Measurements from ENCODE around the gene CASK.
A peak's percentile ranks its signal among the peaks of the same experiment; 100 is the strongest.

CASK gene

DNA sequence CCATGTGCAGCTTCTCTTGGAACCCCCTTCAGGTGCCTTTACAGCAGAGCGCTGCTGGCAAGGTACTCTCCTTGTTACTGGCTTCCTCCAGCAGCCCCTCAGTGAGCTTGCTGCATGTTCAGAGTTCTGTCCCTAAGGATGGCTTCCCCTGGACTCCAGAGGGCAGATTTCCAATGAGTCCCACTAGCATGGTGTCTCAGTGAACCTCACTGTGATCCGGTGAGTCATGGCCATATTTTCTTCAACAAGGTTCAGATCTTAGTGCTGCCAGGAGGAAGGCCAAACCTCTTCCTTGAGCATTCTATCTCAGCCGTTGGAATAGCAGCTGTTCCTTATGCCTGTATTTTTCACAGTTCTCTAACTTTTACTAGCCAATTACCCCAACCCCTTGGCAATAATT is 98.8 kb downstream of the CASK start:
- DNase-seq = peak; percentile 69

- no peak for DNase-seq
These were observed 100.0 kb downstream of the CASK start for GRCh38 chrX:41823402-41823801.

- no peak for DNase-seq
These were observed 100.5 kb downstream of the CASK start for GRCh38 chrX:41822892-41823291.

DNA sequence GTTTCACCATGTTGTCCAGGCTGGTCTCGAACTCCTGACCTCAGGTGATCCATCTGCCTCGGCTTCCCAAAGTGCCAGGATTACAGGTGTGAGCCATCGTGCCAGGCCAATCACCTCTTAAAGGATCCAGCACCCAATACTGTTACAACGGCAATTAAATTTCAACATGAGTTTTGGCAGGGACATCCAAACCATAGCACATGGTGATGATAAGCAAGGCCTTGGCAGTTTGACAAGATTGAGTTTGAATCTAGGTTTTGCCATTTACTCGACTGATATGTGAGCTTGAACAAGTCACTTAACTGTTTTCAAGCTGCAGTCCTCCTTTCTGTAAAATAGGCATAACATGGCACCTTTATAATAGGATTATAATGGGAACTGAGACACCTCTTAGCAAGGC is 115.3 kb downstream of the CASK start:
- DNase-seq = no peak

- DNase-seq = no peak
These were observed 120.4 kb downstream of the CASK start for GRCh38 chrX:41802958-41803357.

GRCh38 chrX:41799661-41800060 is 123.7 kb downstream of the CASK start:
- DNase-seq = no peak

GRCh38 chrX:41796577-41796976 is 126.8 kb downstream of the CASK start:
- DNase-seq = no peak

DNA sequence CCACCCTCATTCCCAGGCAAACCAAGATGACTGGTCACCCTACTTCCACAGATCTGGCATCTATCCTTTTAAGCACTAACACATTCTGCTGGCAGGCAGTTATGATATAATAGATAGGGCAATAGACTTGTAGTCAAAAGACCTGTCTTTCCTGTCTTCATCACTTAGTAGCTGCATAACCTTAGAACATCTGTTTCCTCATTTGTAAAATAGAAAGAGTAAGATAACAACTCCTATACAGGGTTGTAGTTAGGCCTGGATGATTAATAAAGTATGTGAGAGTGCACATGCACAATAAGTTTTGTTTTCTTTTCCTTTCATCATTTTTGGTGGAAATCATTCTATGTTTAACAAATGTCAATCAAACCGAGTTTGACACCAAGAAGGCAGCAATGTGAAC is 127.3 kb downstream of the CASK start:
- DNase-seq = no peak

DNA sequence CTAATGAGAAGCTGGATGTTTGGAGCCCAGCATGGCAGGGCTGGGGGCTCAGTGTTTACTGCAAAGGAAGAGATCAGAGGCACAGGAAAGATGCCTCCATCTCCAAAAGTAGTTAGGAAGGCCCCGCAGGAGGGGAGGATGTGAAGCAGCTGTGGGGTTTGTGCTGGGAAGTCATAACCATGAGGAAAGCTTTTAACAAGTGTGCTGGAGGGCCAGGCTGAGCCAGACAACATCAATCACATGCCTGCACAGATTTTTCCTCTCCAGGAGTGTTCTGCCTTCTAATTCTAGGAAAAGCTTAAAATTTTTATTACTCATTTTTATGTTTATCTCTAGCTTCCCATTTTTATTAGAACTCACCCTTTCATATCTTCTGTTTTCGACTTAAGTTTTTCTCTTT is 134.0 kb downstream of the CASK start:
- DNase-seq = no peak

DNA sequence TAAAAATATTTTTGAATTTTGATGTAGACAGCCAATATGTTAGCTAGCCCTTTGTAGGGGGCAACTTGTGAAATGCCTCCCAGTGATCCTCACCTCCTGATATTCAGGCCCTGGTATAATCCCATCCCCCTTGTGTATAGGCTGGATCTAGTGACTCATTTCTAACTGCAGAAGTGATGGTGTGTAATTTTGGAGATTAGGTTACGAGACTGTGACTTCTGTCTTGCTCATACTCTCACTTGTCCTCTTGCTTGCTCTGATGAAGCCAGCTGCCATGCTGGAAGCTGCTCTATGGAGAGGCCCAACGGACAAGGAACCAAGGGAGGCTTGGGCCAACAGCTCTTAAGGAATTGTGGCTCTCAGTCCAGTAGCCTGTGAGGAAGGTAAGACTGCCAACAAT is 137.7 kb downstream of the CASK start:
- peak; percentile 13 for DNase-seq

DNA sequence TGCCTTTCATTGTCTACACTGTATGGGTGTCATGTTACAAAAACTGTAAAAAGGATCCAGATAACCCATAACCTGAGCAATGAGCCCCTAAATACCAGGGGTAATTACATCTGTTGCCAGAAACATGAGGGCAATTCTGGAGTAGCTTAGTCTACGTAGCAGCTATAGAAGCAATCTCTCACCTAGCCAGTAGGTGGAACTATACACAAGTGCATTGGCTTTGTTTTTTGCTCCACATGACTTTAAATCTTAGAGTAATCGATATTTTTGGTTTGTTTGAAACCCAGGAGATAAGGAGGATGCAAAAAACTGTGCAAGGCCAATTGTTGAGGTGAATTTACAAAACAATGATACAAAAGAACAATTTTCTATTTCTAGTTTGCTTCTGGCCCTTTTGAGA is 141.9 kb downstream of the CASK start:
- DNase-seq = peak; percentile 21

GRCh38 chrX:41779941-41780340 is 143.4 kb downstream of the CASK start:
- no peak for DNase-seq

DNA sequence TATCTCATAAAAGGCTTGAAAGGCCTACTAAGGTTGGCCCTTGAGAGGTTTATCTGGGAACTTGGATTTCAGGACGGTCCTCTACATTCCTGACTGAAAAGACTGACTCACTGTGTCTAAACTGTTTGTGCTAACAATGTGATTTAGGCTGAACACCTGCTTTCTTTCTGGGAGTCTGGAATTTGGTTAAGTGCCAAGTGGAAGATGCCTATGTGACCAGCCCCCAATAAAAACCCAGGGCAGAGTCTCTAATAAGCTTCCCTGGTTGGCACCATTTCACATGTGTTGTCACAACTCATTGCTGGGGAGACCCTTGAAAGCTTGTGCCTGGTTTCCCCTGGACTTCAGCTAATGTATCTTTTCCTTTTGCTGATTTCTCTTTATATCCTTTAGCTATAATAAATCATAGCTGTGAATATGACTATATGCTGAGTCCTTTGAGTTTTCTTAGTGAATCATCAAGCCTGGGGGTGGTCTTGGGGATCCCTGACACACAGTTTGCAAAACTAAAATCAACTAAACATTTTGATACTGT is 144.3 kb downstream of the CASK start:
- peak; percentile 74 for DNase-seq

DNA sequence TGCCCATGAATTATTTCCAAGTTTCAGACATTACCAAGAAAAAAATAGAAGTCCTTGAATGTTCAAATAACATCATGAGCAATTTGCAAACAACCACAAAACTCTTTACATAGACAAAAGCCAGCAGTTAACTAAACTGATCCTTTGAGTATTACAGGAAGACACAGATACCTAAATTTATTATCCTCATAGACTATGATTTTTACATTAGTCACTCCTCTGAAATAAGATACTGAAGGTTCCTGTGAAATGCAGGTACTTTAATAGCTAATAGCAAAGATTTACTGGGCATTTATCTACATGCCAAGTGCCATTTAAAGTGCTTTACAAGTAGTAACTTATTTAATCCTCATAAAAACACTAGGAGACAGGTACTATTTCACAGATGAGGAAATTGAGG is 161.7 kb downstream of the CASK start:
- no peak for DNase-seq

DNA sequence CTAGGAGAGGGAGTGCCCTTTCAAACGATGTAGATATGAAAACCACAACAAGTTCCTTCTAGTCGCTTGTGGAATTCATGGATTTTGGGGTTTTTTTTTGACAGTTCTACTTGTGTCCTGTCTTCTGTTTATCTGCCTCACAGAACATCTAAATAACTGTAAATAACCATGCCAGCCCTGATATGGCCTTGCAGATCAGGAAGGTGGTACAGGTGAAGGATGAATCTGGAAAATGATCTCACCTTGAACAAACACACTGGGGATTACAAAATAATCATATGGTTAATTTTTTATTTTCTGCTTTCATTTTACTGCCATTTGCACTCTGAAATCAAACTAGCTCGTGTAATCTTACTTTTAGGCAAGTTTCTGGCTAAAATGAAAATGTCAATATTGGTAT is 162.2 kb downstream of the CASK start:
- DNase-seq = no peak

- DNase-seq = peak; percentile 20
These were observed 163.5 kb downstream of the CASK start for GRCh38 chrX:41759817-41760216.

DNA sequence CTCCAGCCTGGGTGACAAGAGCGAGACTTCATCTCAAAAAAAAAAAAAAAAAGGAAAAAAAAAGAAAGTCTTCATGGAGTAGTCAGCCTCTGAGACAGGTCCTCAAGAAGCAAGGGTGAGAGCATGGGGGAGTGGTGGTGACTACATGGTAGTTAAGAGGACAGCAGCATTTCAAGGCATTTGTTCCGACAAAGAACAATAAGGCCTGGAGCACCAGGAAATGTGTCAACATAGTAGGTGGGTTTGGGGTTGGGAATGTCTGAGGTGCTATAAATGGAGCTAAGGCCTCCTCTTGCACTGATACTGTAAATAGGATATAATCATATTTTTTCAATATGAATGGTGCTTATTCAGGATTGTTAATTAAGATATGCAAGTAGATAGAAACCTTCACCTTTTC is 165.0 kb downstream of the CASK start:
- DNase-seq = no peak

GRCh38 chrX:41750716-41751115 is 172.6 kb downstream of the CASK start:
- DNase-seq = no peak

GRCh38 chrX:41739871-41740270 is 183.5 kb downstream of the CASK start:
- DNase-seq = no peak

DNA sequence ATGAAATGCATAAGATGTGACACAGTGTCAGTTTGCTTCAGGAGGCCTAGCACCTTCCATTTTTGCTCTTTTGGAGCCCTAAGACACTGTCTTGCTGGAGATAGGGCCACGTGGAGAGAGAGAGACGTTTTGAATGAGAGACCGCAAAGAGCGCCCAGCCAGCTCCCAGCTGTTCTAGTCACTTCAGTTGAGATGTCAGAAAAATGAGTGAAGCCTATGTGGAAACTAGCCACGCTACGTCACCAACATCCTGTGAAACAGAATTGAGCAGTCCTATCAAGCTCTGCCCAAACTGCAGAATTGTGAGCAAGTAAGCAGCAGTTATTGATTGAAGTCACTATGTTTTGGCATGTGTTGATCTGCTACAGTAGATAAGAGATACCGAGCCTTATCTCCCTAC is 186.3 kb downstream of the CASK start:
- DNase-seq = no peak

DNA sequence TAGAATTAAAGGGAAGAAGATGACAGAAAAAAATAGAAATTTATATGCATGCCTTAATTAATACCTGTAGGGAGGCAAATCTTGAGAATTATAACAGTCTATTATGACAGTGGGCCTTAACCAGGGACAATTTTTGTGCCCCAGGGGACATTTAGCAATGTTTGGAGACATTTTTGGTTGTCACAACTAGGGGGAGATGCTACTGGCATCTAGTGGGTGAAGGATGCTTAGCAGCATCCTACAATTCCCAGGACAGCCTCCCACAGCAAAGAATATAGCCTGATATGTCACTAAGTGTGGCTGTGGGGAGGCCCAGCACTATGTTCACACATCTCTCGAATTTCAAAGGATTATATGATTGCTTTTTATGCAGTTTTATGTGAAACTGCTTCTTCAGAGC is 188.8 kb downstream of the CASK start:
- peak; percentile 10 for DNase-seq

DNA sequence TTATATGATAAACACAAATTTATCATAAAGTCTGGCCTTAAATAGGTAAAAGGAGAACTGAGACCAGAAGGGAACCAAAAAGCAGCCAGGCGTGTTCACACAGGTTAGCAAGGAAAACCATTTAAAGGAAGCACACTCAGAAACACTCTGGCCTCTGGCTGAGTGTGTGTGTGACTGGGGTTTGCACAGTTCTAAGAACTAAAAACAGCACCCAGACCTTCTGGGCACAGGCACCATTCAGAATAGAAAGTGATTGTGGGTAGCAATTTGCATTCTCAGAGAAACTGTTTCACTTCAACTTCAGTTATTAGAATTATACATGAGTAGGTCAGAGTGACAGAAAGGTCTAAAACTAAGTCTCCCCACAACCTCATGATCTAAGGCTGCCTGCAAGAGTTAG is 189.4 kb downstream of the CASK start:
- no peak for DNase-seq

GRCh38 chrX:41732260-41732659 is 191.1 kb downstream of the CASK start:
- no peak for DNase-seq

DNA sequence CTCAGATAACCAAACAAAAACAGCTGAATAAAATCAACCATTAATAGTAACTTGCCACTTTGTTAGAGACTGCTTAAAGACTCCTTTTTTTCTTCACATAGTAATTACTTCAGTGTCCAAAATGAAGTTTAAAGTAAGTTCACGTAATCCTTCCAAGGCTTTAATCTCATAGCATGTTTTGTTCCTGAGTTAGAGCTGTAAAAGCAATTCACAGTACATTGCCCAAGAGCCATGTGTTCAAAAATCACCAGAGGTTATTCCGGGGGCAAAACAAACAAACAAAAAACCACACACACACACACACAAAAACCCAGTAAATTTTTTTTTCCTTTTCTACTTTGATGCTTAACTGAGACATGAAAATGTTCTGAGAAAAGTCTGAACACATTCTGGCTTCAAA is 193.3 kb downstream of the CASK start:
- DNase-seq = peak; percentile 1

- DNase-seq = no peak
These were observed 195.2 kb downstream of the CASK start for GRCh38 chrX:41728125-41728524.

DNA sequence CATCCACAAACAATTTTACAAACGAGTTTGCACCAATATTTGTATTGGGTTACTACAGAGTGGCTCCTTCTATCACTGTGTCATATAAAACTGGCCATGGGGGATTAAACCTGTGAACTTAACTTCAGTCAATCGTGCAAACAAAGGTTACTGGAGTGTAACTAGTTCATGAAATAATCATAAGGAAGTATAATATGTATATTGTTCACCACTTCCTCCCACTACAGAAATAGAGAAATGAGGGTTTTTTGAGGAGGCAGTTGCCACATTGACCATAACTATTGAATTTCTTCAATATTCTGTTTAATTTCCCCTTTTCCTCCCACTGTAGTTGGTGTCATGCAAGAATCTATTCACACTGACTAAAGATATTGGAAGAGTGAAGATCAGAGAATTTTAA is 199.5 kb downstream of the CASK start, which contains the start of gene GPR82:
Gene GPR82, plus strand, starts transcription at position 356 of the 400 bp plus-strand sequence. CDS start 2,846 bp downstream, outside the sequence.
- no peak for DNase-seq
